CD4-positive, alpha-beta T cell (primary cell): ENCODE data around the gene SPDYC. TPM values are rescaled to one million over a fixed set of nuclear protein-coding genes. Genes with fewer than 3 reads are reported as not detected.

ENCODE experiments used
- ATAC-seq: fragments of 200-7000 bp; cut with Tn5 transposase; one replicate; pipeline ENCODE4 v1.10.0; 2022; ENCODE audit warnings: mild to moderate bottlenecking; ENCODE audit not compliant: poor library complexity
- CTCF ChIA-PET: fragments of 350-600 bp; sonication (Branson Sonifier 250); formaldehyde crosslinking; loops from one replicate; lab custom pipeline; 2021; ENCODE audit warnings: antibody characterized with exemption, inconsistent platforms; lab: Charles Lee
- POLR2A ChIA-PET: fragments of 350-600 bp; sonication (Branson Sonifier 250); formaldehyde crosslinking; loops from one replicate; lab custom pipeline; 2021; ENCODE audit warnings: antibody characterized with exemption, inconsistent platforms; lab: Charles Lee
- DNase-seq, 14 experiments: peaks; one replicate each; pipeline ENCODE4 v3.0.0-alpha.2; 2013 to 2020; ENCODE audit warnings: mixed read lengths in 2 of 14
- H3K27ac ChIP-seq, 2 donors: one replicate each; pipeline versions ENCODE4 v1.5.1 to v1.7.0; 2013; ENCODE audit warnings: low read length in 2 of 2, low read depth in 1 of 2, mild to moderate bottlenecking in 1 of 2
- H3K27me3 ChIP-seq, 2 experiments: 1 replicate in 1 of 2; 2 replicates in 1 of 2; pipeline versions ENCODE4 v1.6.1 to v1.7.0; 2013; ENCODE audit warnings: low read length in 2 of 2, control low read depth in 1 of 2, mild to moderate bottlenecking in 1 of 2, moderate library complexity in 1 of 2; ENCODE audit not compliant: insufficient read depth in 2 of 2, control insufficient read depth in 1 of 2
- H3K36me3 ChIP-seq: one replicate; pipeline ENCODE4 v1.6.1; 2013; ENCODE audit warnings: low read length, control low read depth; ENCODE audit not compliant: insufficient read depth
- H3K4me1 ChIP-seq: one replicate; pipeline ENCODE4 v1.6.1; 2013; ENCODE audit warnings: low read length, control low read depth; ENCODE audit not compliant: insufficient read depth
- H3K4me3 ChIP-seq: one replicate; pipeline ENCODE4 v1.5.1; 2013; ENCODE audit warnings: mild to moderate bottlenecking, low read length, moderate library complexity
- H3K9me3 ChIP-seq, 2 experiments: 1 replicate in 1 of 2; 2 replicates in 1 of 2; pipeline versions ENCODE4 v1.6.1 to v1.7.0; 2013; ENCODE audit warnings: low read length in 2 of 2, mild to moderate bottlenecking in 2 of 2, control low read depth in 1 of 2, moderate library complexity in 1 of 2; ENCODE audit not compliant: control insufficient read depth in 1 of 2, insufficient read depth in 1 of 2
- H3K27ac Mint-ChIP-seq: one replicate; pipeline ENCODE4 v1.8.0; 2020; ENCODE audit warnings: mixed read lengths
- H3K27me3 Mint-ChIP-seq: one replicate; pipeline ENCODE4 v1.8.0; 2021; ENCODE audit warnings: mixed read lengths
- H3K36me3 Mint-ChIP-seq: one replicate; pipeline ENCODE4 v1.8.0; 2021; ENCODE audit warnings: low read depth, mixed read lengths
- H3K4me1 Mint-ChIP-seq: one replicate; pipeline ENCODE4 v1.8.0; 2021; ENCODE audit warnings: low read depth, mixed read lengths
- H3K4me3 Mint-ChIP-seq: one replicate; pipeline ENCODE4 v1.8.0; 2020; ENCODE audit warnings: mild to moderate bottlenecking, mixed read lengths
- H3K9me3 Mint-ChIP-seq: one replicate; pipeline ENCODE4 v1.8.0; 2020; ENCODE audit warnings: mixed read lengths
- CTCF ChIP-seq: fragments of 200-600 bp; IDR thresholded peaks from one replicate; pipeline ENCODE4 v1.8.0; 2022; ENCODE audit warnings: antibody characterized with exemption, mild to moderate bottlenecking
- intact Hi-C, 2 experiments: fragments of 100-400 bp; cut with DNase I in 1 of 2; cut with micrococcal nuclease in 1 of 2; formaldehyde crosslinking; loops; one replicate each; pipeline versions ENCODE4 v1.15.1 to v1.9.0; 2023 to 2025; cut with DNase I, micrococcal nuclease
- total RNA-seq, 174 experiments: library from RNA in 2 of 174; stranded (reverse) in 2 of 174; gene quantifications; one replicate each; pipeline ENCODE4 v1.2.3 and lab custom pipeline; 2021 to 2026

Gene SPDYC
- total RNA-seq, 2 experiments from 2014 or later, result not detected

DNA sequence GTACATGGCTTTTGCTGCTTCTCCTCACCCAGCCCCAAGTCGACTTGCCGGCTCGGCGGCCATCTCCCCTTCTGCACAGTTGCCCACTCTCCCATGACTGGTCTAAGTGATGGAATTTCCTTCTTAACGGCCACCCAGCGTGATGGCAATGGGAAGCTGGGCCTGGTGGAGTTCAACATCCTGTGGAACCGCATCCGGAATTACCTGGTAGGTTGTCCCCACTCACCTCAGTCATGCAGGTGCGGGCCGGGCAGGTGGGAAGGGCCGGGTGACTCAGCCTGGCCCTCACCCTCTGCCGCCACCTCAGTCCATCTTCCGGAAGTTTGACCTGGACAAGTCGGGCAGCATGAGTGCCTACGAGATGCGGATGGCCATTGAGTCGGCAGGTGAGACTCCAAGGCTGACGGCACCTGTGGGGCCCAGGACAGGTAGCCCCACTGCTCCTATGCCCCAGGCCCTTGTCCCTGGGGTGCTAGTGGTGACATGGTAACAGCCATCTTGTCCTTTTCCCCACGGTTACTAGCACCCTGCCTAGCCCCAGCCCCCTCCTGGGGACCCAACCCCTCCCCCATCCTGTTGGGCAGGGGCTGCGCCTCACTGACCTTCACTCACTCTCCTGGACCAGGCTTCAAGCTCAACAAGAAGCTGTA lies 39.8 kb downstream of the SPDYC start:
- ChIA-PET POLR2A (no interaction called here), CTCF (no interaction called here)
- no peak overlapping the region for H3K27ac ChIP-seq
- no peaks in the 10 kb centered on the region for H3K9me3 Mint-ChIP-seq
- H3K36me3 Mint-ChIP-seq, result peaks cover 60% of the 10 kb centered on the region
- no peaks in the 10 kb centered on the region for H3K27me3 ChIP-seq
- no peak overlapping the region for H3K4me3 ChIP-seq
- H3K36me3 ChIP-seq, result peaks cover 57% of the 10 kb centered on the region
- no peaks in the 10 kb centered on the region for H3K9me3 ChIP-seq
- H3K4me1 Mint-ChIP-seq, result peaks cover 6% of the 10 kb centered on the region
- peaks cover 18% of the 10 kb centered on the region for H3K4me1 ChIP-seq
- no peaks in the 10 kb centered on the region for H3K27me3 Mint-ChIP-seq
- intact Hi-C loops, result no loop called here
- DNase-seq, result peak in 1 of 14 experiments; percentile 20
- no peak overlapping the region for H3K4me3 Mint-ChIP-seq
- no peak for ATAC-seq
- no peak overlapping the region for H3K27ac Mint-ChIP-seq
- no peak for TF ChIP-seq CTCF

DNA sequence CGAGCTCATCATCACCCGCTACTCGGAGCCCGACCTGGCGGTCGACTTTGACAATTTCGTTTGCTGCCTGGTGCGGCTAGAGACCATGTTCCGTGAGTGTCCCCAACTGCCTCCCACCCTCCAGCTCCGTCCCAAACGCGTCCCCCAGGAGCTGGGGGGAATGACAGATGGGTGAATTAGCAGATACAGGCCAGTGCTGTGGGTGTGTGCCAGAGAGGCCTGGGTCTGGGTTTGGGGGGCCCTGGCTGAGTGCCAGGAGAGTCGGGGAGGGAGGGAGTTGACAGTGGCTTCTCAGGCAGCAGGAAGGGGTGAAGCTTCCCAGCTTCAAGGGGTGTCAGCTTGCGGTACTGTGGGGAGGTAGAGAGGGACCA lies 40.3 kb downstream of the SPDYC start:
- Mint-ChIP-seq H3K4me3 (no peak overlapping the region), H3K9me3 (no peaks in the 10 kb centered on the region), H3K4me1 (peaks cover 7% of the 10 kb centered on the region), H3K36me3 (peaks cover 56% of the 10 kb centered on the region), H3K27me3 (no peaks in the 10 kb centered on the region), H3K27ac (no peak overlapping the region)
- Histone ChIP-seq H3K9me3 (no peaks in the 10 kb centered on the region), H3K27me3 (no peaks in the 10 kb centered on the region), H3K36me3 (peaks cover 52% of the 10 kb centered on the region), H3K27ac (no peak overlapping the region), H3K4me3 (no peak overlapping the region), H3K4me1 (peaks cover 18% of the 10 kb centered on the region)
- no peak for TF ChIP-seq CTCF
- CTCF ChIA-PET, result no interaction called here
- POLR2A ChIA-PET, result no interaction called here
- DNase-seq, result peak in 1 of 14 experiments; percentile 23
- no peak for ATAC-seq
- intact Hi-C loops, result no loop called here

DNA sequence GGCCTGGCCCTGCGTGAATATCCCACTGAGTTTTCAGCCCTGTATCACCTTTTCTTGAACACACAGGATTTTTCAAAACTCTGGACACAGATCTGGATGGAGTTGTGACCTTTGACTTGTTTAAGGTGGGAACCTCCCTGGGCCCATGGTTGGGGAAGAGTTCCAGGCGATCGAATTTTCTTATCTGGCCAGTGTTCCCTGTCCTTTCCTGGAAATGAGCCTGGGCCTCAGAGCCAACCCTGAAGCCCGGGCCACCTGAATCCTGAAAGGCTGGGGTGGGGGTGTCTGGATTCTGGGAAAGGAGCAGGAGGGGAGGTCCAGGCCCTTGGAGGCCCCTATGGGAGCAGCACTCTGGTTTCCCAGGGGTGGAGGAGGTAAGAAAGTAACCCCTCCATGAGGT lies 40.7 kb downstream of the SPDYC start:
- ATAC-seq, result no peak
- H3K4me3 Mint-ChIP-seq, result no peak overlapping the region
- peaks cover 11% of the 10 kb centered on the region for H3K4me1 Mint-ChIP-seq
- TF ChIP-seq CTCF, result no peak
- no peak for DNase-seq
- Histone ChIP-seq H3K4me3 (no peak overlapping the region), H3K27ac (no peak overlapping the region), H3K27me3 (no peaks in the 10 kb centered on the region), H3K4me1 (peaks cover 18% of the 10 kb centered on the region), H3K36me3 (peaks cover 48% of the 10 kb centered on the region), H3K9me3 (no peaks in the 10 kb centered on the region)
- no peaks in the 10 kb centered on the region for H3K9me3 Mint-ChIP-seq
- intact Hi-C loops, result no loop called here
- H3K27me3 Mint-ChIP-seq, result no peaks in the 10 kb centered on the region
- no peak overlapping the region for H3K27ac Mint-ChIP-seq
- peaks cover 52% of the 10 kb centered on the region for H3K36me3 Mint-ChIP-seq
- ChIA-PET POLR2A (no interaction called here), CTCF (no interaction called here)
